HUES48 (cell line): ENCODE data around the gene MAPK1IP1L.
"Not testable (repeated sequence)": the region's sequence is repeated elsewhere in the genome, so short reads cannot be mapped to it uniquely, and the experiment has no call there.

Experiments
- H3K27ac ChIP-seq: one replicate; pipeline ENCODE4 v1.7.0; 2013; ENCODE audit warnings: low read depth, low read length, inconsistent platforms
- H3K27me3 ChIP-seq: 2 replicates; pipeline ENCODE4 v1.6.1; 2013; ENCODE audit warnings: mild to moderate bottlenecking, low read length; ENCODE audit not compliant: control insufficient read depth, insufficient read depth
- H3K36me3 ChIP-seq: 2 replicates; pipeline ENCODE4 v1.6.1; 2013; ENCODE audit warnings: low read length; ENCODE audit not compliant: control insufficient read depth, insufficient read depth
- H3K4me1 ChIP-seq: 2 replicates; pipeline ENCODE4 v1.6.1; 2013; ENCODE audit warnings: mild to moderate bottlenecking, low read length; ENCODE audit not compliant: control insufficient read depth, insufficient read depth
- H3K4me3 ChIP-seq: 2 replicates; pipeline ENCODE4 v1.5.1; 2013; ENCODE audit warnings: mild to moderate bottlenecking, low read depth, low read length
- H3K9ac ChIP-seq: 2 replicates; pipeline ENCODE4 v1.6.1; 2013; ENCODE audit warnings: mild to moderate bottlenecking, low read depth, low read length, moderate library complexity
- H3K9me3 ChIP-seq: 2 replicates; pipeline ENCODE4 v1.6.1; 2013; ENCODE audit warnings: low read length; ENCODE audit not compliant: control insufficient read depth, insufficient read depth

MAPK1IP1L gene

GRCh38 chr14:55031190-55031589 lies 20.3 kb upstream of the MAPK1IP1L start:
- H3K4me3 ChIP-seq = no peak overlapping the region
- no peak overlapping the region for H3K27ac ChIP-seq
- H3K27me3 ChIP-seq = no peaks in the 10 kb centered on the region
- no peak overlapping the region for H3K9ac ChIP-seq
- no peaks in the 10 kb centered on the region for H3K9me3 ChIP-seq
- peaks cover 11% of the 10 kb centered on the region; the same call in 1 of the 2 replicates for H3K4me1 ChIP-seq
- H3K36me3 ChIP-seq = peaks cover 39% of the 10 kb centered on the region

- H3K9ac ChIP-seq, H3K9me3 ChIP-seq, H3K4me1 ChIP-seq, H3K27me3 ChIP-seq, H3K4me3 ChIP-seq, H3K27ac ChIP-seq: not testable (repeated sequence)
- peaks cover 45% of the 10 kb centered on the region for H3K36me3 ChIP-seq
Observed at GRCh38 chr14:55037995-55038394, 13.5 kb upstream of the MAPK1IP1L start.

GRCh38 chr14:55038708-55039107 lies 12.7 kb upstream of the MAPK1IP1L start:
- H3K27me3 ChIP-seq = peaks cover 14% of the 10 kb centered on the region; the same call in 1 of the 2 replicates
- H3K36me3 ChIP-seq = peaks cover 46% of the 10 kb centered on the region
- H3K4me3 ChIP-seq = no peak overlapping the region
- no peak overlapping the region for H3K9ac ChIP-seq
- peaks cover 6% of the 10 kb centered on the region; the same call in 1 of the 2 replicates for H3K4me1 ChIP-seq
- H3K27ac ChIP-seq = no peak overlapping the region
- H3K9me3 ChIP-seq = no peaks in the 10 kb centered on the region

GRCh38 chr14:55043528-55043927 lies 7.9 kb upstream of the MAPK1IP1L start:
- Histone ChIP-seq H3K9ac (no peak overlapping the region), H3K4me3 (no peak overlapping the region), H3K27ac (no peak overlapping the region), H3K27me3 (peaks cover 16% of the 10 kb centered on the region; the same call in 1 of the 2 replicates), H3K9me3 (no peaks in the 10 kb centered on the region), H3K4me1 (peaks cover 6% of the 10 kb centered on the region; the same call in 1 of the 2 replicates), H3K36me3 (peaks cover 33% of the 10 kb centered on the region)

GRCh38 chr14:55045087-55045486 lies 6.4 kb upstream of the MAPK1IP1L start:
- no peak overlapping the region for H3K9ac ChIP-seq
- no peaks in the 10 kb centered on the region for H3K9me3 ChIP-seq
- peaks cover 6% of the 10 kb centered on the region; the same call in 1 of the 2 replicates for H3K4me1 ChIP-seq
- peaks cover 16% of the 10 kb centered on the region; the same call in 1 of the 2 replicates for H3K27me3 ChIP-seq
- no peak overlapping the region for H3K27ac ChIP-seq
- peaks cover 31% of the 10 kb centered on the region for H3K36me3 ChIP-seq
- H3K4me3 ChIP-seq = no peak overlapping the region

- no peak overlapping the region for H3K4me3 ChIP-seq
- no peaks in the 10 kb centered on the region; the same call in 1 of the 2 replicates for H3K4me1 ChIP-seq
- no peak overlapping the region for H3K9ac ChIP-seq
- peaks cover 26% of the 10 kb centered on the region for H3K36me3 ChIP-seq
- no peaks in the 10 kb centered on the region for H3K9me3 ChIP-seq
- no peak overlapping the region for H3K27ac ChIP-seq
- peaks cover 12% of the 10 kb centered on the region; the same call in 1 of the 2 replicates for H3K27me3 ChIP-seq
Observed at GRCh38 chr14:55047301-55048053, 4.0 kb upstream of the MAPK1IP1L start.

- no peak overlapping the region for H3K4me3 ChIP-seq
- H3K36me3 ChIP-seq = peaks cover 23% of the 10 kb centered on the region
- H3K4me1 ChIP-seq = peaks cover 12% of the 10 kb centered on the region
- H3K27ac ChIP-seq = no peak overlapping the region
- H3K9ac ChIP-seq = no peak overlapping the region
- no peaks in the 10 kb centered on the region for H3K27me3 ChIP-seq
- H3K9me3 ChIP-seq = no peaks in the 10 kb centered on the region
Observed at GRCh38 chr14:55048900-55049436, 2.5 kb upstream of the MAPK1IP1L start.

- H3K4me3 ChIP-seq = peak overlapping the region; percentile 94
- no peaks in the 10 kb centered on the region for H3K9me3 ChIP-seq
- peak overlapping the region; percentile 68 for H3K9ac ChIP-seq
- peak overlapping the region; percentile 100 for H3K27ac ChIP-seq
- H3K27me3 ChIP-seq = no peaks in the 10 kb centered on the region
- H3K4me1 ChIP-seq = peaks cover 14% of the 10 kb centered on the region
- H3K36me3 ChIP-seq = peaks cover 25% of the 10 kb centered on the region
Observed at GRCh38 chr14:55051165-55051422, 353 bp upstream of the MAPK1IP1L start.

- peak overlapping the region; percentile 94 for H3K4me3 ChIP-seq
- H3K9me3 ChIP-seq = no peaks in the 10 kb centered on the region
- peak overlapping the region; percentile 100 for H3K9ac ChIP-seq
- peaks cover 14% of the 10 kb centered on the region for H3K4me1 ChIP-seq
- peaks cover 31% of the 10 kb centered on the region for H3K36me3 ChIP-seq
- peak overlapping the region; percentile 100 for H3K27ac ChIP-seq
- H3K27me3 ChIP-seq = no peaks in the 10 kb centered on the region
Observed at GRCh38 chr14:55052269-55052930, 953 bp downstream of the MAPK1IP1L start.

- H3K4me3 ChIP-seq = peak overlapping the region; percentile 94
- H3K9ac ChIP-seq = peak overlapping the region; percentile 100
- peak overlapping the region; percentile 100 for H3K27ac ChIP-seq
- no peaks in the 10 kb centered on the region for H3K27me3 ChIP-seq
- peaks cover 34% of the 10 kb centered on the region for H3K36me3 ChIP-seq
- H3K9me3 ChIP-seq = no peaks in the 10 kb centered on the region
- peaks cover 14% of the 10 kb centered on the region for H3K4me1 ChIP-seq
Observed at GRCh38 chr14:55053018-55053417, 1.6 kb downstream of the MAPK1IP1L start.

- Histone ChIP-seq H3K4me3 (peak overlapping the region; percentile 94), H3K36me3 (peaks cover 38% of the 10 kb centered on the region), H3K4me1 (peaks cover 14% of the 10 kb centered on the region), H3K27ac (no peak overlapping the region), H3K9ac (no peak overlapping the region), H3K9me3 (no peaks in the 10 kb centered on the region), H3K27me3 (no peaks in the 10 kb centered on the region)
Observed at GRCh38 chr14:55053500-55053899, 2.1 kb downstream of the MAPK1IP1L start.
